ENCODE measurements around the gene SCFD2.

DNA sequence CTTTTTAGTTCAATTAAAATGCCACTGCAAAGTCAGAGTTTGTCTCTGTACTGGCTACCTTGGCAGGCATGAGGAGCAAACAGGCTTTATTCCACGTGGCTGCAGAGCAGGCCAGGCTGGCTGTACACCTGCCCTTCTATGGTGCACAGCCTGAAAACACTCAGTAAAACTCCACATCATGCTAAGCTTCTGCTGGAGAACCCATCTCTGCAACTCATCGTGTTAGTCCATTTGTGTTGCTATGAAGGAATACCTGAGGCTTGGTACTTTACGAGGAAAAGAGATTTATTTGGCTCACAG is 214.4 kb downstream of the SCFD2 start:
- TF ChIP-seq EZH2phosphoT487 (IDR thresholded peaks at IDR 0.05; ENCODE audit: insufficient read depth, low read depth) (no peak), EZH2 (IDR thresholded peaks at IDR 0.05; ENCODE audit: insufficient read depth, poor library complexity, severe bottlenecking) (no peak)
